Suprapubic skin (tissue), 4 donors: ENCODE results near the gene NCK2. TPM values are rescaled to one million over a fixed set of nuclear protein-coding genes. Genes with fewer than 3 reads are reported as not detected.
A peak's percentile ranks its signal among the peaks of the same experiment; 100 is the strongest.

Experiments used
- DNase-seq, 2 donors: peaks; one replicate each; pipeline ENCODE4 v3.0.0-alpha.2; 2019; ENCODE audit warnings: low spot score in 2 of 2
- H3K27ac ChIP-seq: fragments of 200-600 bp; sonication (generic); one replicate; pipeline ENCODE4 v1.5.1; 2019
- H3K27me3 ChIP-seq: fragments of 200-600 bp; sonication (generic); one replicate; pipeline ENCODE4 v1.5.1; 2019
- H3K36me3 ChIP-seq: fragments of 200-600 bp; sonication (generic); one replicate; pipeline ENCODE4 v1.5.1; 2019
- H3K4me1 ChIP-seq: fragments of 200-600 bp; sonication (generic); one replicate; pipeline ENCODE4 v1.5.1; 2019
- H3K4me3 ChIP-seq: fragments of 200-600 bp; sonication (generic); one replicate; pipeline ENCODE4 v1.5.1; 2019; ENCODE audit warnings: mild to moderate bottlenecking
- H3K9me3 ChIP-seq: fragments of 200-600 bp; sonication (generic); one replicate; pipeline ENCODE4 v1.5.1; 2019
- EP300 ChIP-seq: sonication (generic); formaldehyde crosslinking; IDR thresholded peaks from one replicate; pipeline ENCODE4 v1.6.1; 2017; ENCODE audit warnings: antibody characterized with exemption
- POLR2A ChIP-seq, 2 donors: fragments of 450-650 bp; IDR thresholded peaks; one replicate each; pipeline ENCODE4 v1.6.1; 2017; ENCODE audit warnings: antibody characterized with exemption in 2 of 2, mild to moderate bottlenecking in 2 of 2, moderate library complexity in 2 of 2
- POLR2AphosphoS5 ChIP-seq, 3 donors: sonication (generic); formaldehyde crosslinking; IDR thresholded peaks; one replicate each; pipeline ENCODE4 v1.6.1; 2017; ENCODE audit warnings: antibody characterized with exemption in 3 of 3
- WGBS: methylation state at CpG from one replicate; pipeline ENCODE4 v1.1.5; 2018; 5-methylcytosine and 5-hydroxymethylcytosine counted together
- total RNA-seq, 4 donors: library from RNA; depleted of rRNA; stranded (reverse); fragments of >200 nt; gene quantifications; one replicate each; pipeline ENCODE4 v1.1.0, GENCODE V29; 2016
- TF ChIP-seq, protein P1 (sequence below), 2 donors: fragments of 200-600 bp in 1 of 2; fragments of 450-650 bp in 1 of 2; sonication (generic) in 1 of 2; IDR thresholded peaks; one replicate each; pipeline ENCODE4 v1.5.1; 2016 to 2019; ENCODE audit warnings: antibody characterized with exemption in 2 of 2, mild to moderate bottlenecking in 1 of 2, moderate library complexity in 1 of 2

Gene NCK2
- total RNA-seq, 4 donors from 2014 or later: 40.1 to 59.4 (median 49.2) TPM

DNA sequence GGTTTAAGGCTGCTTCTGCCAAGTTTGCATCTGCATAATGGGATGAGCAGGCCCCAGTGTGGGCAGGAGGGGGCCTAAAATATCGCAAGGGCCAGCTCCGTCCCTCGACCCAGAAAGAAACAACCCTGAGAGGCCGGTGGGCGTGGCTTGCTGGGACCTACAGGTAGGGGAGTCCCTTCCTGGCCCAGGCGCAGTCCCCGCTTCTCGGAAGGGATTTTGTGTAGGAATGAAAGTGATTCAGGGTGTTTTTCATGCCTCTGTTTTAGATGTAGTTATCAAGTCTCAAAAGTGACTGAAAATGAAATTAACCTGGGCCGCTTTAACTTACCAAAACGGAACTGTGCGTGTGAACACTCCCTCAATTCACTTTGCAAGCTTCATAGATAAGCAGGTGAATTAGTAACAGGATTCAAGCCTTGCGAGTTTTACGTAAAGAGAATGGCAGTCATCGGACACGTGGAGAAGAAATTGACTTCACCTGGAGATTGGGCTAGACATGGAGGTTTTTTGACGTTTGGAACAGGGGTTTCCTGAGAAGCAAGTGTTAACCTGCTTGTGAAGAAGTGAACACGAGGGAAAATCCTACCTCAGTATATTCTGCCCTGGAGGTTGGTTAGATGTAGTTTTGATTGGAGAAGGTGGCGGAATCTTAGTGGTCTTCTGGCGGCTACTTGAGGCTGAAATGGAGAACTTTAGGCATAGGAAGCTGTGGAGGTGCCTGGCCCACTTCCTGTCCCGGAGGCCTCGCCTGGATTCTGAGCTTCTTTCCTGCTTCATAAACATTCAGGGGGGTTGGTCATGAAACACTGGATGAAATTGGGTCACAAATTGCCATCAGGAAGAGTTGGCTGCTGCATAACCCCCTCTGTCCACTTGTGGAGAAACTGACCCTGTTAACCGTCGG, 1.7 kb downstream of the NCK2 start:
- Histone ChIP-seq H3K4me1 (peaks cover 62% of the 10 kb centered on the region), H3K27ac (peak overlapping the region; percentile 87), H3K9me3 (no peaks in the 10 kb centered on the region), H3K36me3 (no peaks in the 10 kb centered on the region), H3K27me3 (no peaks in the 10 kb centered on the region), H3K4me3 (peak overlapping the region; percentile 81)
- TF ChIP-seq EP300 (no peak), POLR2A (IDR thresholded peaks at IDR 0.05) (no peak), POLR2AphosphoS5 (IDR thresholded peaks at IDR 0.05) (no peak)
- TF ChIP-seq, protein P1, sequence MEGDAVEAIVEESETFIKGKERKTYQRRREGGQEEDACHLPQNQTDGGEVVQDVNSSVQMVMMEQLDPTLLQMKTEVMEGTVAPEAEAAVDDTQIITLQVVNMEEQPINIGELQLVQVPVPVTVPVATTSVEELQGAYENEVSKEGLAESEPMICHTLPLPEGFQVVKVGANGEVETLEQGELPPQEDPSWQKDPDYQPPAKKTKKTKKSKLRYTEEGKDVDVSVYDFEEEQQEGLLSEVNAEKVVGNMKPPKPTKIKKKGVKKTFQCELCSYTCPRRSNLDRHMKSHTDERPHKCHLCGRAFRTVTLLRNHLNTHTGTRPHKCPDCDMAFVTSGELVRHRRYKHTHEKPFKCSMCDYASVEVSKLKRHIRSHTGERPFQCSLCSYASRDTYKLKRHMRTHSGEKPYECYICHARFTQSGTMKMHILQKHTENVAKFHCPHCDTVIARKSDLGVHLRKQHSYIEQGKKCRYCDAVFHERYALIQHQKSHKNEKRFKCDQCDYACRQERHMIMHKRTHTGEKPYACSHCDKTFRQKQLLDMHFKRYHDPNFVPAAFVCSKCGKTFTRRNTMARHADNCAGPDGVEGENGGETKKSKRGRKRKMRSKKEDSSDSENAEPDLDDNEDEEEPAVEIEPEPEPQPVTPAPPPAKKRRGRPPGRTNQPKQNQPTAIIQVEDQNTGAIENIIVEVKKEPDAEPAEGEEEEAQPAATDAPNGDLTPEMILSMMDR (IDR thresholded peaks at IDR 0.05): no peak
- peak in 1 of 2 donors; percentile 84 for DNase-seq
- WGBS: 38% methylated on average over 23 of the region's 23 CpGs

DNA sequence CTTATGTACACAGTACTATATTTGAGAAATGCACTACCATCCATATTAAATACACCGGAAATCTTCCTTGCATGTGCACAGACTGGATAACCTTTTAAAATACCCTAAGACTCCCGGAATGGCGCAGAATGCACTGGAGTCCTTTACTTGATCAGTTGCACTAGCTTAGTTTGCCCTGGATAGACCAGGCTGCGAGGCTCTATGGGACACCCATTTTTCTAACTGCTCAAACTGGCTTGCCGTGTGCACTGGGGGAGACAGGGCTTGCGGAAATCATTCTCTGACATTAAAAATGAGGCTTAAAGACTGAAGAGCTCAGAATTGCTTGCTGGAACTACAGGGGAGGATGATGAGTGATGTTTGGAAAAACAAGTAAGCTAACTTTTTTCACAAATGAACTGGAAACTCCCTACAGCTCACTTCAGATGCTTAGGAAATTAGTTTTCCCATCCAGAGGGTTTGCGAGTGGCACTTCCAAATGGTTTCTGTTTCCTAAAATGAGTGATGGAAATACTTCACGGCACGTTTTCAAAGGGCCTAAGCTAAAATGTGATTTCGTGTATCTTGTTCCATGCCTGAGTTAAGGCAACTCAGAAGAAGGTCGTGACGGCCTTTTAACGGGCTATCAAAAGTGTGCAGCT, 2.7 kb downstream of the NCK2 start:
- peak overlapping the region; percentile 81 for H3K4me3 ChIP-seq
- TF ChIP-seq EP300 (no peak), POLR2AphosphoS5 (IDR thresholded peaks at IDR 0.05) (no peak), POLR2A (IDR thresholded peaks at IDR 0.05) (no peak)
- TF ChIP-seq, protein P1 (IDR thresholded peaks at IDR 0.05): no peak
- H3K4me1 ChIP-seq: peaks cover 62% of the 10 kb centered on the region
- no peaks in the 10 kb centered on the region for H3K9me3 ChIP-seq
- H3K27me3 ChIP-seq: no peaks in the 10 kb centered on the region
- peak in 1 of 2 donors; percentile 56 for DNase-seq
- WGBS: 67% methylated on average over 13 of the region's 13 CpGs
- no peaks in the 10 kb centered on the region for H3K36me3 ChIP-seq
- no peak overlapping the region for H3K27ac ChIP-seq

DNA sequence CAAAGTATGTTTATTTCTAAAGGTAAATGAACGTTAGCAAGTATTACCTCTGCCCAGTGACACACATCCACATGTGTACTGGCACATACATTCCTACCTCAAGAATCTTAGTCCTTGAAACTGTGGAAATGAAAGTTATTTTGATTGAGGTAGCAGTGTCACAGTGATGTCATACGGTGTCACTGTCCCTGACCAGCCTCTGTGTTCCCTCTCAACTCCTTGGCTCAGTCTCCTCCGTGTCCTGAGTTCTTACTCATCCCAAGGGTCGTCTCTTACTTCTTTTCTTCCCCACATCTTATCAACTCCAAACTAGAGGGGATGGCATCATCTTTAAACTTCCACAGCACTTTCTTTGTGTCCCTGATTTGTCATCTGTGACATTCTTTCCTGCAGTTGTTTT, 3.3 kb downstream of the NCK2 start:
- H3K9me3 ChIP-seq: no peaks in the 10 kb centered on the region
- H3K27ac ChIP-seq: no peak overlapping the region
- WGBS: 66% methylated on average over 4 of the region's 4 CpGs
- peak in 1 of 2 donors; percentile 43 for DNase-seq
- TF ChIP-seq POLR2A (IDR thresholded peaks at IDR 0.05) (no peak), EP300 (no peak), POLR2AphosphoS5 (IDR thresholded peaks at IDR 0.05) (no peak)
- TF ChIP-seq, protein P1 (IDR thresholded peaks at IDR 0.05): no peak
- peaks cover 62% of the 10 kb centered on the region for H3K4me1 ChIP-seq
- H3K36me3 ChIP-seq: no peaks in the 10 kb centered on the region
- H3K27me3 ChIP-seq: no peaks in the 10 kb centered on the region
- no peak overlapping the region for H3K4me3 ChIP-seq

DNA sequence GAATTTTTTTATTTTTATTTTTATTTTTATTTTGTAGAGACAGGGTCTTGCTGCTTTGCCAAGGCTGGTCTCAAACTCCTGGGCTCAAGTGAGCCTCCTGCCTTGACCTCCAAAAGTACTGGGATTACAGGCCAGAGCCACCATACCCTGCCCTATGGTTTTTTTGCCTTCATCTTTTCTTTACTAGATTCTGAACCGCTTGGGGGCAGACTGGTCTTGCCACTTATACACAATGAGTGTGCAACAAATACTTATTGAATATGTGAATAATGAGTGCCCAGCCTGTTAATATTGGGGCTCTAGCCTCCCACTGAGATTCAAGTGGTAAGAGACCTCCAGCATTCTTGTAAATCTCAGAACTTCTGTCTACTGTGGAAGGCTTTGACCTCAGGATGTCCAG, 3.9 kb downstream of the NCK2 start:
- Histone ChIP-seq H3K27ac (no peak overlapping the region), H3K4me1 (peaks cover 62% of the 10 kb centered on the region), H3K27me3 (no peaks in the 10 kb centered on the region), H3K36me3 (no peaks in the 10 kb centered on the region), H3K4me3 (no peak overlapping the region), H3K9me3 (no peaks in the 10 kb centered on the region)
- 62% methylated on average over 1 of the region's 1 CpG for WGBS
- no peak for TF ChIP-seq POLR2A (IDR thresholded peaks at IDR 0.05)
- TF ChIP-seq, protein P1 (IDR thresholded peaks at IDR 0.05): no peak
- TF ChIP-seq EP300: no peak
- TF ChIP-seq POLR2AphosphoS5 (IDR thresholded peaks at IDR 0.05): no peak
- DNase-seq: peak in 1 of 2 donors; percentile 26
